Urinary bladder (tissue), 4 donors: ENCODE results near the gene ENOX1. TPM values are rescaled to one million over a fixed set of nuclear protein-coding genes. Genes with fewer than 3 reads are reported as not detected.

Experiments used
- DNase-seq: peaks from one replicate; pipeline ENCODE4 v3.0.0-alpha.2; 2015; ENCODE audit errors: extremely low spot score
- H3K27ac ChIP-seq: one replicate; pipeline ENCODE4 v1.5.1; 2013; ENCODE audit warnings: low read depth, mild to moderate bottlenecking, moderate library complexity
- H3K36me3 ChIP-seq: one replicate; pipeline ENCODE4 v1.6.1; 2013; ENCODE audit warnings: mild to moderate bottlenecking, moderate library complexity; ENCODE audit not compliant: insufficient read depth
- H3K4me1 ChIP-seq: one replicate; pipeline ENCODE4 v1.6.1; 2013; ENCODE audit warnings: mild to moderate bottlenecking, moderate library complexity; ENCODE audit not compliant: insufficient read depth
- H3K4me3 ChIP-seq: one replicate; pipeline ENCODE4 v1.5.1; 2013; ENCODE audit warnings: low read depth, low read length
- WGBS: extraction: QIAGEN DNeasy Blood & Tissue Kit; methylation state at CpG from one replicate; pipeline ENCODE4 v1.1.7; 2013; 5-methylcytosine and 5-hydroxymethylcytosine counted together
- polyA plus RNA-seq: library from polyadenylated mRNA; stranded (reverse); fragments of 200-250 nt; gene quantifications from one replicate; pipeline ENCODE4 v1.2.3, GENCODE V29; 2013
- total RNA-seq: library from RNA; depleted of rRNA; stranded (reverse); fragments of >200 nt; gene quantifications from one replicate; pipeline ENCODE4 v1.2.3, GENCODE V29; 2014
- donor health status: healthy with polysubstance abuse.
- donor health status: healthy.

The ENOX1 gene
- total and polyA plus RNA-seq, 2 donors, result 4.3 to 17.6 TPM

DNA sequence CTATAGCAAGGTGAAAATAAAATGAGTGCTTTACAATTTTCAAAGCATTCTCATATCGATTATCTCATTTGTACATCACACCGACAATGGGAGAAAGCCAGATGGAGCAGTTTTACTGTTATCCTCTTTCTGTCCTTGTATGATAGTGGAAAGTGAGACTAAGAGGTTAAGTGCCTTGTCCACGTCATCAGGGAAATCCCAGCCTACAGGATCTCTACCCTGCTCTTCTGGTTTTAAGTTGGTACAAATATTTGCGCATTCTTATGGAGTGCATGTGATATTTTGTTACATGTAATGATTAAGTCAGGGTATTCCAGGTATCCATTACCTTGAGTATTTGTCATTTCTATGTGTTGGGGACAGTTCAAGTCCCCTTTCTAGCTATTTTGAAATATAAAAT, 12.4 kb upstream of the ENOX1 start:
- 83% methylated on average over 4 of the region's 4 CpGs for WGBS

DNA sequence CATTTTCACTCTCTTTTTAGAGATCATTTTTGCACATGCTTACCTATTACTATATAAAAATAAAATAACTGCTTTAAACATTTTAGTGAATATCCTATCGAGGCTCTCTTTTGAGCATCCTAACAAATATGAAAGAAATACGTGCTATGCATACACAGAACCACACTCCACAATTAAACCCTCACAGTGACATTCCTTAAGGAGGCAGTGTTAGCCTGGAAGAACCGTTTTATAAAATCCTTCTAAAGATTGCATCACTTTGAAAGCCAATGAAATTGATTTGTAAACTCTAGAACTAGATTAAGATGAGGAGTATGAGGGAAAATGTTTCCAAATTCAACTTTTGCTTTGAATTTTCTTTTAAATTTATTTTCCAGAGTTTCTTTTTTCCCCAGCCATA, 11.1 kb upstream of the ENOX1 start:
- 58% methylated on average over 3 of the region's 3 CpGs for WGBS

More for the DNA sequence above, 12.4 kb upstream of the ENOX1 start:
- Histone ChIP-seq H3K36me3 (no peaks in the 10 kb centered on the region), H3K4me1 (no peaks in the 10 kb centered on the region), H3K4me3 (no peak overlapping the region), H3K27ac (no peak overlapping the region)
- no peak for DNase-seq

DNA sequence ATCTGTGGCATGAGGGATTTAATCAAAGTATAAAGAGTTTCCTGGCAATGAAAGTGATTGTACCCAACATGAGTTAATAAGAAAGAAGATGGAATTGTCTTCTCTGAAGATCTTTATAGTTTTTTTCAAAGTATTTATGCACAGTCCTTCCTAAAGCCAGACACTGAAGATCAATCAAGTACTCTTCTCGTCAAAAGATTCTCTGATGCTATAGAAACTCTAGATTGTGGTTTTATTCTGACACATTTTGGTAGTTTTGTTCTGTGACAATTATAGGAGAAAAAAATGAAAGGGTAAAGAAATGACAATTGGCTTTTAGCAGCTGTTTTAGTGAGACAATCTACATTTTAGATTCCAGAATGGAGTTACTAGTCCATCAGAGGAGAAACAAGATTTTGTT, 10.4 kb upstream of the ENOX1 start:
- Histone ChIP-seq H3K36me3 (no peaks in the 10 kb centered on the region), H3K4me1 (no peaks in the 10 kb centered on the region), H3K27ac (no peak overlapping the region), H3K4me3 (no peak overlapping the region)
- DNase-seq, result no peak
- 91% methylated on average over 1 of the region's 1 CpG for WGBS

More for the DNA sequence above, 11.1 kb upstream of the ENOX1 start:
- no peak for DNase-seq
- Histone ChIP-seq H3K4me1 (no peaks in the 10 kb centered on the region), H3K4me3 (no peak overlapping the region), H3K27ac (no peak overlapping the region), H3K36me3 (no peaks in the 10 kb centered on the region)

DNA sequence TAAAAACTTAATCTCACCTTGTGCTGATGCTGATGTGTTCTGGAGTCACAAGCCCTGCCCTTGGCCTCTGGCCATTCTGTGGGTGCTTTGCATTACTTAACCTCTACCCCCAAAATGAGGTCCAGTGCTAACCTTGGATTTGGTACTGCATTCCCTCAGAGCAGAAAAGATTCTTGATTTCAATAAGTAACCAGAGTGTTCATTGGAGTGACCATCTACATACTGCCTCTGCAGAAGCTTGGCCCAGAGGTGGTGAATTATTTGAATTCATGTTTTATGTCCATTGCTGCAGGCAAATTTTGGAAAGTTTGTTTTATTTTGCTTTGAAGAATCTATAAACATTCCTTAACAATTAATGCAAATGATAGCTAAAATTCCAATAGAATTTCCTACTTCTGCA, 7.6 kb upstream of the ENOX1 start:
- H3K36me3 ChIP-seq, result no peaks in the 10 kb centered on the region
- no peak overlapping the region for H3K4me3 ChIP-seq
- H3K4me1 ChIP-seq, result no peaks in the 10 kb centered on the region
- DNase-seq, result no peak
- no peak overlapping the region for H3K27ac ChIP-seq

DNA sequence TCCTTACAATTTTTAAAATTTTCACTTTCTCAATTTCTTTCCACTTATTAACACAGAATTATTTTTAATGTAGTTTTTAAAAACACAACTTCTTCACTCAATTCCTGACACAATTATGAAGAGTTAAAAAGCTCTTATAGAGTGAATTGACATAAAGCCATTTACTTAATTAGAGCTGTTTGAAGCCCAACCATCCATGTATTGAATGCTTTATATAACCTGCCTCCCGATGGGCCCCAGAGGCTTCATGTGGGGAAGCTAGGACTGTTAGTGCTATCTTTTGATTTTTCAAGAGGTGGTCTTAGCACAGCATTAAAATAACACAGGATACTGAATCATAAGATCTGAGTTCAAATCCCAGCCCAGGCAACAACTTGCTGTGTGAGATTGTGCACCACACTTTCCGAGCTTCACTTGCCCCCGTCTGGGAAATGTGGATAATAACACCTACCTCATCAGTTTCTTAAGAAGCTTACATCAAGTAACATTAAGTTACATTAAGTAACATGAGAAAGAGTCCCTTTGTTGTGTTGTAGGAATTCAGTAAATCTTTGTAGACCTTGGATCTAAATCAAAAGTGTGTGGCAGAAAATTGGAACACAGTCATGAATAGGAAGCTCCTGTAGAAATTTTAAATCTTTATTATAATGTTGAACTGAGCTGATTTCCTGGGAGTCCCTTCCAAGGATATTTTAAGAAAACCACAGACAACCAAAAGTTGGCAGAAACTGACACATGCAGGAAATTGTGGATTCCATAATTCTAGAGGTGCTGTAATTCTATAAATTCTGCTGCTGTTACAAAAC, 5.5 kb upstream of the ENOX1 start:
- H3K4me3 ChIP-seq, result no peak overlapping the region
- WGBS, result 73% methylated on average over 3 of the region's 3 CpGs
- H3K4me1 ChIP-seq, result peaks cover 2% of the 10 kb centered on the region
- no peak overlapping the region for H3K27ac ChIP-seq
- no peak for DNase-seq
- H3K36me3 ChIP-seq, result no peaks in the 10 kb centered on the region

DNA sequence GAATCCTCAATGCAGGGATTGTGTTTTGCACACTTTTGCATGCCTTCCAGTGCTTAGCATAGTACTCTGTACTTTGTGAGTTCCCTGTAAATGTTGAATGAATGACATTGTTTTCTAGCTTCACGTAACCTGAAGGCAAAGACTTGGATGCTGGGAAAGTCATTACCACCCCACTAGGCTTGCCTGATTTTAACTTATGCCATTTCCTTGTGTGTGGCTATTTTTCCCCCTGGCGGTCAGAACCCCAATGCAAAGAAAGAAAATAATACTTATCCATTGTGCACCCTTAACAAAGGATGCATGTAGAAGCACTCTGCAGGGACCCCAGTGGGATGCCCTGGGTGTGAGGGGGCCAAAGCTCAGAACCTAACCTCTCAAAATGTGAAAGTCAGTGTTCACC, 1.2 kb upstream of the ENOX1 start:
- Histone ChIP-seq H3K4me1 (peaks cover 5% of the 10 kb centered on the region), H3K27ac (no peak overlapping the region), H3K4me3 (no peak overlapping the region), H3K36me3 (no peaks in the 10 kb centered on the region)
- 54% methylated on average over 2 of the region's 2 CpGs for WGBS
- DNase-seq, result no peak

DNA sequence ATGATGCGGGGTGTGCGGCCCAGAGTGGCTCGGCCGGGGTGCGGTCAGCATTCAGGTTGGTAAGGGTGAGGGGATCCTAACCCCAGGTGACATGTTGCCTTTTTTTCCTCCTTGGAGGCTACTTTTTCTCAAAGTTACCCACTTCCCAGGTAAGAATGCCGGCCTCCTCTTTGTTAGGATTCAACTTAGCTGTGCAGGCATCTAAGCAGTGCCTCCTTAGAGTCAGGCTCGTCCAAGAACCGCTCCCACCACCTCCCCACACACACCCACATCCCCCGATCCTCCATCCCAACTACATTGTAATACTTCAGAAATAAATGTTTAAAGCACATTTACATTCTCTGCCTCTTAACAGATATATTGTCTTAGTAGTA, 733 bp upstream of the ENOX1 start:
- DNase-seq, result no peak
- H3K4me1 ChIP-seq, result peaks cover 5% of the 10 kb centered on the region
- WGBS, result 14% methylated on average over 9 of the region's 9 CpGs
- no peaks in the 10 kb centered on the region for H3K36me3 ChIP-seq
- peak overlapping the region; percentile 62 for H3K4me3 ChIP-seq
- H3K27ac ChIP-seq, result no peak overlapping the region

DNA sequence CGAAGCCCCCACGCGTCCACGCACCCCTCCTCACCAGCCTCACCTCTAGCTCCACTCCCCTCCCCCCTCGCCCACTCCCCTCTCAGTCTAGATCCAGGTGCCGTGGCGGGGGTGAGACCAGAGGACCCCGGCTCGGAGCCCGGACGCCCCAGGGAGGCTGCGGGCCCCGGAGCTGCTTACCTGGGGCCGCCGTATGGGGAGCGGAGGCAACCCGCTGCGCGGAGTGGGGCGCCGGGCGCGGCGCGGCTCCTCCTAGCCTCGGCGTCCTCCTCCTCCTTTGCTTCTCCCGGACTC, 353 bp downstream of the ENOX1 start:
- WGBS, result under 1% methylated on average over 28 of the region's 28 CpGs
- H3K4me3 ChIP-seq, result peak overlapping the region; percentile 62
- peaks cover 5% of the 10 kb centered on the region for H3K4me1 ChIP-seq
- no peak overlapping the region for H3K27ac ChIP-seq
- no peaks in the 10 kb centered on the region for H3K36me3 ChIP-seq
- DNase-seq, result no peak

DNA sequence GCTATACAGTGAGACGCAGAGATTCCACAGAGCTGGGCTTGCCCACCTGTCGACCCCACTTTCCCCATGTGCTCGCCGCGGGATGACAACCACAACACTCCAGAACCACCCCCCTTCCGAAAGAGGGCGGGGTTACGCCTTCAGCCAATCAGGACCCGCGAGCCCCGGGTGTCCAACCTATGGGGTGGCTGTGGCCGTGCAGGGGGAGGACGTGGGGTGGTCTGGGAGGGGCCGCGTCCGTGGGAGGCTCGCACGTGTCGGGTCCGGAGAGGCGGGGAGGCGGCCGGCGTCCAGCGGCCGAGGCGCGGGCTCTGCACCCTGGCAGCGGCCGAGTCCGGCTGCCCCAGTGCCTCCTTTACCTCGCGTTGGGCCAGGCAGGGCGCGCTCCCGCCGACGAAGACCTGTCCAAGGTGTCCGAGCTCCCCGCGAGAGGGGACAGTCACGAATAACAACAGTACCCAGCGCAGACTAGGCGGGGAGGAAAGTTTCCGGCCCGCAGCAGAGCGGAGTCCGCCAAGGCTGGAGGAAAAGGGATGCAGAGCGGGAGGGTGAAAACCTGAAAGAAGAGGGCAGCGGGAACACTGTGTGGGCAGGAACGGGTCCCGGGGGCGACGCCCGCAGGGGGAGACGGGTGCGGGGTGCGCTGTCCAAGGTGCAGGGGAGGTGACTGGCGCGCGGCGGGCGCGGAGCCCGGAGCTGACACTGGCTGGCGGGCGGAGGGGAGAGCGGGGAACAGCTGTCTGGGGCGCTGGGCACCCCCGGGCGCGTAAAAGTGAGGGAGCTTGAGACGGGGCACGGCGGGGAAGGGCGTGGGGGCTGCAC, 911 bp downstream of the ENOX1 start:
- peaks cover 5% of the 10 kb centered on the region for H3K4me1 ChIP-seq
- WGBS, result under 1% methylated on average over 76 of the region's 76 CpGs
- peak overlapping the region; percentile 62 for H3K4me3 ChIP-seq
- H3K36me3 ChIP-seq, result no peaks in the 10 kb centered on the region
- H3K27ac ChIP-seq, result no peak overlapping the region
- DNase-seq, result no peak

DNA sequence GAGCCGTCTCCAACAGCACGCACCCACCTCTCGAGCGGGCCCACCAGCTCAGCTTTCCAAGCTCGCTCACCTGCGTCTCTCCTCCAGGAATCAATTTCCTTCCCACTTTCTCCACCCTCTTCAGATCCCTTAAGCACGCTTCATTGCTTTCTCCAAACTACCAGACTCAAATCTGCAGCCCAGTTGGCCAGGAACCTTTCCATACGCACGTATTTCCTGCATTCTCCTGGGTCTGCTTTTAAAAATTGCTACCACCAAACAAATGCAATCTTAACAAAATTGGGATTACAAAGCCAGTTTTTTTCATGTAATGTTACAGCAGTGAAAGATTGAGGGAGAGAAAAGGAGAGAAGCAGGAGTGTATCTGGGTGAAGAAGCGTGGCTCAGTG, 1.5 kb downstream of the ENOX1 start:
- Histone ChIP-seq H3K4me3 (peak overlapping the region; percentile 62), H3K36me3 (no peaks in the 10 kb centered on the region), H3K27ac (no peak overlapping the region), H3K4me1 (peaks cover 5% of the 10 kb centered on the region)
- 39% methylated on average over 10 of the region's 10 CpGs for WGBS
- no peak for DNase-seq

DNA sequence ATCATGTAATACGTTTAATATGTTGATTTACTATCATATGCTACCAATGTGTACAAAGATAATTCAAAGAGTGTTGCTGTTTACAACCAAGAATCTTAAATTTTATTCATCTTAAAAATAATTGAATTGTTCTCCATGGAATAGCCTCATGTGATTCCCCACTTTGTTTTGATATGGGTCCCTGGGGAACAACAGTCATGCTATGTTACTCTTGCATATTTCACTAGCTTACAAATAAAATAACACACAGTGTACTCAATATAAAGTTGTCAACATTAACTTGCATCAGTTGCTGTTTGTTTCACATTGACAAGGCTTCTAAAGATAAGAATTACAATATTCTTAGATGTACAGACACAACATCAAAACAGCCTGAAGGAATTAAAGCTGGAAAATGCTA, 2.3 kb downstream of the ENOX1 start:
- Histone ChIP-seq H3K4me1 (peaks cover 5% of the 10 kb centered on the region), H3K4me3 (no peak overlapping the region), H3K36me3 (no peaks in the 10 kb centered on the region), H3K27ac (no peak overlapping the region)
- WGBS, result 71% methylated on average over 1 of the region's 1 CpG
- DNase-seq, result no peak

DNA sequence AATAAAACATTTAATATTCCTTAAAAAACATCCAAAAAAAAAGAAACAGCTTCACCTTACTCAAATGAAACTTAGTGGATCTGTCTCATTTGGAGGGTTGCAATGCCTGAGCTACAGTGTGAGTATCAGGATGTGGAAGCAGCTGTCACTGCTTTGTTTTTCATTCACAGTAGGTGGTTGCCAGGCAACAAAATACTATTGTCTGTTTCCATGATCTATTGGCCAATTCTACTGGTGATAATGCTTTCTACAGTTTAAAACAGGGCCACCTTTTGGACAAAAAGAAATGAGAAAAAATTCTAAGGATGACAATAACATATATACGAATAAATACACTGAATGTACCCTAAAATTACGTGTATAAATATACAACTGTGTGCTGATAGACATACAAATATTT, 3.0 kb downstream of the ENOX1 start:
- peaks cover 5% of the 10 kb centered on the region for H3K4me1 ChIP-seq
- no peaks in the 10 kb centered on the region for H3K36me3 ChIP-seq
- 83% methylated on average over 2 of the region's 2 CpGs for WGBS
- no peak overlapping the region for H3K27ac ChIP-seq
- DNase-seq, result no peak
- no peak overlapping the region for H3K4me3 ChIP-seq

DNA sequence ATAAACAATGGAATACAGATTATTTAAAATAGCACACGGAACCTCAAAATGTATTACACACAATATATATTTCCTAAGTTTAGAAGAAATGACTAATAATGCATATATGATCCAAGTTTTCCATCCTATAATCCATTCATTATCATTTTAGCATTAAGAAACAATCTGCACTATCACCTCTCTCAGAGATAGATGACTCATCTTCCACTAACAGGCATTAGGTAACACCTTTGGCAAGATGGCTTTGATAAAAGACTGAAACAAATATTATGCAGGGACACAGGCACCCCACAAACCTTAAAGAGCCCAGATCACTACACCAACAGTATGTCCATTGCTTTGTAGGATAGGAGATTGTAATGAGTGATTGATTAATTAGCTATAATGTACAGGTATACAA, 4.1 kb downstream of the ENOX1 start:
- Histone ChIP-seq H3K36me3 (no peaks in the 10 kb centered on the region), H3K27ac (no peak overlapping the region), H3K4me1 (peaks cover 5% of the 10 kb centered on the region), H3K4me3 (no peak overlapping the region)
- DNase-seq, result no peak
- 94% methylated on average over 1 of the region's 1 CpG for WGBS

DNA sequence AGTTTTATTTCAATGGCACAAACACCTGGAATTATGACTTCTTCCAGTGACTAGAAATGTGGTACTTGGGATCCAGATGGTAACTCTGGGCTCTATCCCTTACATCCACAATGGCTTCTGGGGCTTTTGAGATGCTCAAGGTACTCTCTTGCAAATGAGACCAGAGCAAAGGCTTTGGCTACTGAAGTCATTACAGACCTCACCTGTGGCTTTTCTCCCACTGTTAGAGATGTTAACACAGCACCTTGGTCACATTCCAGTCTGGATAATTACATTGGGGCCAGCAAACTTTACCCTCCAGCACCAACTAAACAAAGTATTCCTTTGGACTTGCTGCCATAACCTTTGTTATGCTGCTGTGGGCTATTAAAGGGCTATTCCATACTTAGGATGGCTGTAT, 6.1 kb downstream of the ENOX1 start:
- H3K27ac ChIP-seq, result no peak overlapping the region
- no peaks in the 10 kb centered on the region for H3K4me1 ChIP-seq
- no peak for DNase-seq
- no peak overlapping the region for H3K4me3 ChIP-seq
- H3K36me3 ChIP-seq, result no peaks in the 10 kb centered on the region
